Measurements from ENCODE around the gene ALOXE3. TPM values are rescaled to one million over a fixed set of nuclear protein-coding genes. Genes with fewer than 3 reads are reported as not detected.
"Not testable (repeated sequence)": the region's sequence is repeated elsewhere in the genome, so short reads cannot be mapped to it uniquely, and the experiment has no call there.

ALOXE3 gene
- total and polyA plus RNA-seq, 2 of the 8 experiments (the other 6 are each of a cell fraction or from before 2014, with no cell fraction given) = 0.26 TPM; not detected in 1

DNA sequence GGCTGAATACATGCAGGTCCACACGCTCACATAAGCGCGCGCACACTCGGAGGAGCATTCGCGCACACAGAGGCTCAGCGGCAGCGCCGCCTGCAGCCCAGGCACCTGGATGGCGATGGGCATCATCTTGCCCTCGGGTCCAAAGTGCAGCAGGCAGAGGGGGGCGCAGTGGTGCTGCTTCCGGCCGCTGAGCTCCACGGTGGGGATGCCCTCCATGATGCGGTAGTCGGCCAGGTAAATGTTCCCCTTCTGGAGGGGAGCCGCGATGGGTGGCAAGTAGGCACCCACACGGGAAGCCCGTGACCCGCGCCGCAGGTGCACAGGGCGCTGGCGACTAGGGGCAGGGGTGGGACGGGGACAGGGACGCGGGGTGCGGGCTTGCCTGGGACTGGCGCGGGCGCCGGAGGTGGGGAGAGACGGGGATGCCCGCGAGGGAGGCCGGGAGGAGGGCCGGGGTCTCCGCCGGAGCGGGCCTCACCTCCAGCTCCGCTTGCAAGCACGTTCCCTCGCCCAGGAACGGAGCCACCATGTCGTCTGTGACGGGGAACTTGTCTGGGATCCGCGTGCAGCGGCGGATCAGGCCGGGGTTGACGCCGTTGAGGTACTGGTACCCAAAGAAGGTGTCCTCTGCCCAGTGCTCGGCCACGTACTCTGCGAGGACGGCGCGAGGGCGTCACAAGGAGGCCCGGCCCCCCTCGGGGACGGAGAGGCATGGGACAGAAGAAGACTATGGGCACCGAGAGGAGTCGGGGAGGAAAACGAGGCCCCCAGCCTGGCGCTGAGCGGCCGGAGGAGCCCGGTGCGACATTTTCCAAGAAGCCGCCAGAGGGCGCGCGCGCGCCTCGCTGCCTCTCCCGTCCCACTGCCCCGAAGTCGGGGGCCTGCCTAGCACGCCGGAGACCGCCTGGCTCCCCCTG is 38.8 kb downstream of the ALOXE3 start (continued):
- no peak for TF ChIP-seq RXRA (IDR thresholded peaks at IDR 0.05; ENCODE audit: insufficient read depth, low read depth, low read length)

DNA sequence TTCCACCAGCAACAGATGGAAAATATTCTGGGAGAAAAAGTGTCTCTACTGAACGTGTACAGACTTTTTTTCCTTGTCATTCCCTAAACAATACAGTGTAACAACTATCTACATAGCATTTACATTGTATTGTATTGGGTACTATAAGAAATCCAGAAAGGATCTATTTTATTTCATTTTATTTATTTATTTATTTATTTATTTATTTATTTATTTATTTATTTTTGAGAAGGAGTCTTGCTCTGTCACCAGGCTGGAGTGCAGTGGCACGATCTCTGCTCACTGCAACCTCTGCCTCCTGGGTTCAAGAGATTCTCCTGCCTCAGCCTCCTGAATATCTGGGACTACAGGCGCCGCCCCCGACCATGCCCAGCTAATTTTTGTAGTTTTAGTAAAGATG is 40.4 kb downstream of the ALOXE3 start:
- H3K23me2 ChIP-seq (ENCODE audit: low read depth, low read length); H2BK5ac ChIP-seq (ENCODE audit: low read depth, low read length); DNase-seq (ENCODE audit: low read depth in 1 of 2, low spot score in 2 of 2); H3K4me3 ChIP-seq (ENCODE audit: extremely low read depth in 1 of 4, insufficient read depth in 2 of 4, low read depth in 3 of 4, low read length in 4 of 4); POLR2A ChIA-PET (ENCODE audit: partially characterized antibody); H4K20me1 ChIP-seq (replicated peaks in 1 of 2; ENCODE audit: control insufficient read depth in 1 of 2, insufficient read depth in 2 of 2, low read length in 2 of 2); H2BK15ac ChIP-seq (ENCODE audit: low read length); H4K8ac ChIP-seq (ENCODE audit: extremely low read depth, insufficient read depth, low read length); H2BK20ac ChIP-seq (ENCODE audit: low read length); H3K18ac ChIP-seq (ENCODE audit: extremely low read depth, low read length); H3K9ac ChIP-seq (replicated peaks in 1 of 4; ENCODE audit: extremely low read depth in 1 of 4, low read depth in 3 of 4, low read length in 3 of 4); H3K56ac ChIP-seq (replicated peaks; ENCODE audit: insufficient read length, low read depth, low read length); H3K14ac ChIP-seq (ENCODE audit: insufficient read length); H3K27ac ChIP-seq (ENCODE audit: low read depth, low read length); H3K79me2 ChIP-seq (ENCODE audit: control insufficient read depth in 1 of 2, insufficient read depth in 2 of 2, low read length in 2 of 2); H3K4me2 ChIP-seq (ENCODE audit: insufficient read depth in 1 of 2, low read depth in 2 of 2, low read length in 2 of 2); FAIRE-seq; H3K36me3 ChIP-seq (ENCODE audit: control insufficient read depth in 2 of 4, insufficient read depth in 4 of 4, low read length in 3 of 4); H4K91ac ChIP-seq (replicated peaks; ENCODE audit: insufficient read length, low read length); H3K4ac ChIP-seq (replicated peaks; ENCODE audit: insufficient read length, low read depth, low read length); H3K9me3 ChIP-seq (ENCODE audit: insufficient read depth in 2 of 2, low read depth in 1 of 2, low read length in 1 of 2); H3K23ac ChIP-seq (ENCODE audit: insufficient read length); H2BK120ac ChIP-seq (replicated peaks; ENCODE audit: low read depth, low read length); H2BK12ac ChIP-seq (ENCODE audit: low read depth, low read length); H2AFZ ChIP-seq (ENCODE audit: low read length); H2AK5ac ChIP-seq (ENCODE audit: low read depth, low read length); H4K5ac ChIP-seq (ENCODE audit: insufficient read length, low read depth, low read length); H3K79me1 ChIP-seq (ENCODE audit: low read depth, low read length): not testable (repeated sequence)
- WGBS, 2 experiments (ENCODE audit: extremely low coverage in 1 of 2, insufficient coverage in 1 of 2, insufficient read length in 1 of 2, insufficient replicate concordance in 2 of 2, low coverage in 1 of 2, low lambda C conversion rate in 2 of 2, missing lambda C conversion rate in 1 of 2) = 69% methylated on average over 5 of the region's 5 CpGs; no CpG with 5 or more reads in 1 of the 2 experiments
- peaks cover 0 to 13% (median 8%) of the 10 kb centered on the region in 4 experiments; a peak in 6 of 7 replicates for H3K4me1 ChIP-seq (replicated peaks in 1 of 4; ENCODE audit: control insufficient read depth in 3 of 4, insufficient read depth in 4 of 4, low read length in 3 of 4)
- CTCF ChIA-PET (ENCODE audit: partially characterized antibody) = interaction anchor here (0.9 to 17.3 kb wide), 7 partner anchors 8 to 60 kb away, joined by 3 to 315 read pairs (median 115); partner anchors contain the start of genes ALOX12B and ALOXE3
- peaks cover 19 to 56% (median 44%) of the 10 kb centered on the region in 4 experiments for H3K27me3 ChIP-seq (replicated peaks in 1 of 4; ENCODE audit: control insufficient read depth in 3 of 4, extremely low read depth in 1 of 4, insufficient read depth in 3 of 4, low read length in 3 of 4)

All from H1 (cell line).